B cell (primary cell): ENCODE data around the gene FRMD8. TPM values are rescaled to one million over a fixed set of nuclear protein-coding genes. Genes with fewer than 3 reads are reported as not detected.

ENCODE experiments used
- ATAC-seq: fragments of 200-7000 bp; cut with Tn5 transposase; one replicate; pipeline ENCODE4 v1.10.0; 2021; ENCODE audit warnings: low read depth, mild to moderate bottlenecking, moderate number of reproducible peaks, moderate library complexity
- CTCF ChIA-PET: fragments of 350-600 bp; sonication (Branson Sonifier 250); formaldehyde crosslinking; loops from one replicate; lab custom pipeline; 2021; ENCODE audit warnings: antibody characterized with exemption, inconsistent platforms; lab: Charles Lee
- POLR2A ChIA-PET: fragments of 350-600 bp; sonication (Branson Sonifier 250); formaldehyde crosslinking; loops from one replicate; lab custom pipeline; 2021; ENCODE audit warnings: antibody characterized with exemption; lab: Charles Lee
- DNase-seq: peaks from one replicate; pipeline ENCODE4 v3.0.0; 2013
- H2AFZ ChIP-seq: 2 replicates; pipeline ENCODE4 v1.6.1; 2012; ENCODE audit warnings: mild to moderate bottlenecking, low read depth, low read length; ENCODE audit not compliant: insufficient read depth, poor library complexity, severe bottlenecking
- H3K27ac ChIP-seq, 2 donors: 1 replicate in 1 of 2; 2 replicates in 1 of 2; pipeline ENCODE4 v1.5.1; 2012 to 2013; ENCODE audit warnings: low read length in 2 of 2, mild to moderate bottlenecking in 2 of 2, moderate library complexity in 1 of 2
- H3K27me3 ChIP-seq, 4 experiments: fragments of 200-600 bp in 1 of 4; sonication (generic) in 1 of 4; replicated peaks in 1 of 4; 1 replicate in 2 of 4; 2 replicates in 2 of 4; pipeline versions ENCODE4 v1.6.1 to v1.7.0; 2013 to 2016; ENCODE audit warnings: low read length in 3 of 4, mild to moderate bottlenecking in 2 of 4, mixed read lengths in 1 of 4, moderate library complexity in 1 of 4; ENCODE audit not compliant: insufficient read depth in 4 of 4, control insufficient read depth in 3 of 4; ENCODE audit errors: control extremely low read depth in 1 of 4
- H3K36me3 ChIP-seq, 2 experiments: replicated peaks in 1 of 2; 1 replicate in 1 of 2; 2 replicates in 1 of 2; pipeline versions ENCODE4 v1.6.1 to v1.7.1; 2013; ENCODE audit warnings: low read length in 1 of 2; ENCODE audit not compliant: insufficient read depth in 2 of 2, control insufficient read depth in 1 of 2; ENCODE audit errors: control extremely low read depth in 1 of 2, extremely low read depth in 1 of 2
- H3K4me1 ChIP-seq, 2 donors: fragments of 200-600 bp in 1 of 2; sonication (generic) in 1 of 2; 1 replicate in 1 of 2; 2 replicates in 1 of 2; pipeline versions ENCODE4 v1.5.1 to v1.6.1; 2013 to 2017; ENCODE audit warnings: low read length in 2 of 2; ENCODE audit not compliant: control insufficient read depth in 2 of 2, insufficient read depth in 2 of 2
- H3K4me2 ChIP-seq: replicated peaks from 2 replicates; pipeline ENCODE3; 2012; ENCODE audit warnings: mild to moderate bottlenecking, low read depth, low read length; ENCODE audit not compliant: poor library complexity, severe bottlenecking
- H3K4me3 ChIP-seq, 5 experiments: fragments of 200-600 bp in 1 of 5; sonication (generic) in 1 of 5; 1 replicate in 3 of 5; 2 replicates in 2 of 5; pipeline versions ENCODE4 v1.5.1 to v1.7.0; 2011 to 2016; ENCODE audit warnings: low read length in 4 of 5, mild to moderate bottlenecking in 4 of 5, low read depth in 2 of 5, control low read depth in 1 of 5, moderate library complexity in 1 of 5; ENCODE audit not compliant: insufficient read depth in 1 of 5; ENCODE audit errors: control extremely low read depth in 1 of 5, extremely low read depth in 1 of 5
- H3K79me2 ChIP-seq: fragments of 200-600 bp; sonication (generic); one replicate; pipeline ENCODE4 v1.6.0; 2016; ENCODE audit warnings: low read length; ENCODE audit not compliant: control insufficient read depth, insufficient read depth
- H3K9ac ChIP-seq: fragments of 200-600 bp; sonication (generic); 2 replicates; pipeline ENCODE4 v1.6.1; 2017; ENCODE audit warnings: mild to moderate bottlenecking, low read length, moderate library complexity
- H3K9me3 ChIP-seq, 3 donors: one replicate each; pipeline versions ENCODE4 v1.6.1 to v1.7.1; 2013; ENCODE audit warnings: low read length in 2 of 3; ENCODE audit not compliant: control insufficient read depth in 2 of 3, insufficient read depth in 1 of 3; ENCODE audit errors: control extremely low read depth in 1 of 3
- H4K20me1 ChIP-seq: 2 replicates; pipeline ENCODE4 v1.6.0; 2012; ENCODE audit warnings: mild to moderate bottlenecking, low read length; ENCODE audit not compliant: insufficient read depth, control insufficient read depth, poor library complexity, severe bottlenecking
- H3K27ac Mint-ChIP-seq: one replicate; pipeline ENCODE4 v1.8.0; 2021; ENCODE audit warnings: mixed read lengths
- H3K27me3 Mint-ChIP-seq: one replicate; pipeline ENCODE4 v1.8.0; 2021; ENCODE audit warnings: mixed read lengths
- H3K4me1 Mint-ChIP-seq: one replicate; pipeline ENCODE4 v1.8.0; 2021; ENCODE audit warnings: mixed read lengths
- H3K4me3 Mint-ChIP-seq: one replicate; pipeline ENCODE4 v1.8.0; 2021; ENCODE audit warnings: mixed read lengths
- H3K9me3 Mint-ChIP-seq: one replicate; pipeline ENCODE4 v1.8.0; 2022; ENCODE audit warnings: mixed read lengths; ENCODE audit not compliant: insufficient read depth
- CTCF ChIP-seq: fragments of 200-600 bp; IDR thresholded peaks from one replicate; pipeline ENCODE4 v1.8.0; 2022; ENCODE audit warnings: antibody characterized with exemption, mild to moderate bottlenecking
- EZH2 ChIP-seq: IDR thresholded peaks from 2 replicates; pipeline ENCODE4 v1.6.1; 2012; ENCODE audit warnings: borderline replicate concordance, low read depth, mild to moderate bottlenecking, moderate library complexity, low read length; ENCODE audit not compliant: insufficient read depth, poor library complexity, severe bottlenecking
- WGBS: methylation state at CpG from one replicate; pipeline ENCODE4 v1.1.5; 2013; ENCODE audit warnings: missing lambda C conversion rate; ENCODE audit not compliant: insufficient coverage; 5-methylcytosine and 5-hydroxymethylcytosine counted together
- intact Hi-C: fragments of 100-400 bp; cut with micrococcal nuclease; formaldehyde crosslinking; loops from one replicate; pipeline ENCODE4 v1.10.0; 2022
- polyA plus RNA-seq: library from polyadenylated mRNA; depleted of rRNA; stranded (reverse); fragments of >200 nt; gene quantifications from 2 replicates; pipeline ENCODE4 v1.2.3, GENCODE V29; 2012
- total RNA-seq, 2 donors: library from RNA; stranded (reverse); fragments of 120-200 nt in 1 of 2; gene quantifications; 1 replicate in 1 of 2; 2 replicates in 1 of 2; pipeline versions ENCODE4 v1.2.3 to v1.2.4, GENCODE V29; 2013 to 2022

Gene FRMD8
- total and polyA plus RNA-seq, 2 donors (not counting 1 experiment from before 2014, with no cell fraction given): 44.3 to 73.6 TPM

DNA sequence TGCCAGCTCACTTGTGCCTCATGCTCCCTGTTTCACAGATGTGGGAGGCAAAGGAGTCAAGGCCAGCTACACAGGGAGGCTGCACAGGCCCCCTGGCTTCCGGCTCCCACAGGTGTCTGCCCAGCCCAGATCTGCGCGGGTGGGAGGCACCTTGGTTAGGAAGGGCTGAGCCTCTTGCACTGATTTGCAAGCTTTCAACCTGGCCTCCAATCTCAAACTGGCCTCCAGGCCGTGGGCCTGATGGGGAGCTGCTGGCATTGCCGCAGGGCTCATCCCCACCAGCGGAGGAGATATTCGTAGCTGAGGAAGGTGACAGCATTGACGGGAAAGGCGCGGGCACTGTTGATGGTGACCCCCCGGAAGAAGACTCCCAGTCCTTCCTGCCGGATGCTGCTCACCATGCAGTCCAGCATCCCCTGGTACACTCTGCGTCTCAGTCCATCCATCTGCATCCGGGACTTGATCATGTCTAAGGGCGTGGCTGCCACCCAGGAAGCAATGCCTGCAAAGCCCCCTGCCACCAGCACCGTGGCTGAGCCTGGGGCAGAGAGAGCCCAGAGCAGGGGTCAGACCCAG is 10.2 kb upstream of the FRMD8 start:
- no peaks in the 10 kb centered on the region for H3K9me3 ChIP-seq
- 99% methylated on average over 16 of the region's 16 CpGs for WGBS
- CTCF ChIA-PET: interaction anchor here (3.0 kb wide), 1 partner anchor 134 kb away, joined by 19 read pairs; no protein-coding TSS in a partner anchor
- ATAC-seq (no peak), DNase-seq (no peak)
- H3K27me3 Mint-ChIP-seq: no peaks in the 10 kb centered on the region
- H3K27ac Mint-ChIP-seq: peak overlapping the region; percentile 53
- H3K9ac ChIP-seq: no peak overlapping the region
- H3K4me3 ChIP-seq: no peak overlapping the region
- peaks cover 39% of the 10 kb centered on the region for H3K79me2 ChIP-seq
- intact Hi-C loops: no loop called here
- H3K36me3 ChIP-seq: peaks cover 2 to 15% of the 10 kb centered on the region in 2 experiments
- no peak overlapping the region for H3K27ac ChIP-seq
- no peak overlapping the region for H2AFZ ChIP-seq
- no peak for TF ChIP-seq CTCF
- TF ChIP-seq EZH2: no peak
- H3K27me3 ChIP-seq: no peaks in the 10 kb centered on the region
- peaks cover 17 to 37% of the 10 kb centered on the region in 2 donors for H3K4me1 ChIP-seq
- POLR2A ChIA-PET: interaction anchor here (0.6 to 0.7 kb wide), 3 partner anchors 90 to 1241 kb away, joined by 3 to 6 read pairs (median 6); no protein-coding TSS in a partner anchor
- H3K9me3 Mint-ChIP-seq: no peaks in the 10 kb centered on the region
- no peak overlapping the region for H3K4me3 Mint-ChIP-seq
- H3K4me1 Mint-ChIP-seq: peaks cover 22% of the 10 kb centered on the region
- H4K20me1 ChIP-seq: no peaks in the 10 kb centered on the region
- H3K4me2 ChIP-seq: no peak overlapping the region

- no peak overlapping the region for H2AFZ ChIP-seq
- H3K36me3 ChIP-seq: peaks cover 2 to 15% of the 10 kb centered on the region in 2 experiments
- ChIA-PET CTCF (interaction anchor here (1.9 to 12.5 kb wide), 3 partner anchors 41 to 127 kb away, joined by 6 to 252 read pairs (median 108); partner anchors contain the start of gene MALAT1), POLR2A (interaction anchor here (1.5 to 7.2 kb wide), 2 partner anchors 13 to 44 kb away, joined by 5 to 107 read pairs; partner anchors contain the start of gene NEAT1)
- TF ChIP-seq CTCF: no peak
- no peak for TF ChIP-seq EZH2
- H3K4me3 ChIP-seq: no peak overlapping the region
- no peak for ATAC-seq
- no peaks in the 10 kb centered on the region for H3K27me3 ChIP-seq
- Mint-ChIP-seq H3K4me3 (no peak overlapping the region), H3K27me3 (no peaks in the 10 kb centered on the region), H3K4me1 (peaks cover 28% of the 10 kb centered on the region), H3K27ac (peak overlapping the region; percentile 83), H3K9me3 (no peaks in the 10 kb centered on the region)
- no peak overlapping the region for H3K4me2 ChIP-seq
- DNase-seq: no peak
- WGBS: 96% methylated on average over 8 of the region's 8 CpGs
- no peak overlapping the region for H3K9ac ChIP-seq
- H3K4me1 ChIP-seq: peaks cover 22 to 45% of the 10 kb centered on the region in 2 donors
- intact Hi-C loops: no loop called here
- no peaks in the 10 kb centered on the region for H3K9me3 ChIP-seq
- peaks cover 46% of the 10 kb centered on the region for H3K79me2 ChIP-seq
- no peaks in the 10 kb centered on the region for H4K20me1 ChIP-seq
- H3K27ac ChIP-seq: peak overlapping the region in 1 of 2 donors; percentile 38
Measured at GRCh38 chr11:65377036-65377435, 9.4 kb upstream of the FRMD8 start.
